GM21528 (cell line): ENCODE data around the gene GDF7.

ENCODE experiments used
- ATAC-seq: cut with Tn5 transposase; IDR thresholded peaks from one replicate; pipeline ENCODE4 v1.9.1; 2021; ENCODE audit warnings: mild to moderate bottlenecking, moderate library complexity; ENCODE audit not compliant: unreplicated experiment, low FRiP score

The GDF7 gene

DNA sequence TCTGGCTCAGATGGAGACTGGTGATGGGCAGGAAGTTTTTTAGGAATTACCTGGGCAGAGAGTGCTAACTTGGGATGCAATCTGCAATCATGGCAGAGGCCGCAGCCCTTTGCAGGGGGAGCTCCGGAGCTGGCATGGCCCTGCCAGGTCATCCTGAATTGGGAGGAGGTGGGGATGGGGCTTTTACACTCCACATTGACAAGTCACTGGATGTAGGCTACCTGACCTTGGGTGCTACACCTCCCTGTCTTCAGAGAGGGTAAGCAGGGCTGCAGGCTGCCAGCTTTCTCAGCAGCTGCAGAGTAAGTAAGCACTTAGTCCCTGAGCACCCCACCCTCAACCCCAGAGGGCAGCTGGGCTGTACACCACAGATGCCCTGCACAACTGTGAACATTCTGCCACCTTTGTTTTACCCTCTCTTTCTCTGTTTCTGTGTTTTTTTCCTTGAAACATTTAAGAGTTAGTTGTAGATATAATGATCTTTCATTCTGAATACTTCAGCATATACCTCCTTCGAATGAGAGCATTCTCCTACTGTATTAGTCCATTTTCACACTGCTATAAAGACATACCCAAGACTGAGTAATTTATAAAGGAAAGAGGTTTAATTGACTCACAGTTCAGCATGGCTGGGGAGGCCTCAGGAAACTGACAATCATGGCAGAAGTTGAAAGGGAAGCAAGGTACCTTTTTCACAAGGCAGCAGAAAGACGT is 9.3 kb upstream of the GDF7 start:
- no peak for ATAC-seq

DNA sequence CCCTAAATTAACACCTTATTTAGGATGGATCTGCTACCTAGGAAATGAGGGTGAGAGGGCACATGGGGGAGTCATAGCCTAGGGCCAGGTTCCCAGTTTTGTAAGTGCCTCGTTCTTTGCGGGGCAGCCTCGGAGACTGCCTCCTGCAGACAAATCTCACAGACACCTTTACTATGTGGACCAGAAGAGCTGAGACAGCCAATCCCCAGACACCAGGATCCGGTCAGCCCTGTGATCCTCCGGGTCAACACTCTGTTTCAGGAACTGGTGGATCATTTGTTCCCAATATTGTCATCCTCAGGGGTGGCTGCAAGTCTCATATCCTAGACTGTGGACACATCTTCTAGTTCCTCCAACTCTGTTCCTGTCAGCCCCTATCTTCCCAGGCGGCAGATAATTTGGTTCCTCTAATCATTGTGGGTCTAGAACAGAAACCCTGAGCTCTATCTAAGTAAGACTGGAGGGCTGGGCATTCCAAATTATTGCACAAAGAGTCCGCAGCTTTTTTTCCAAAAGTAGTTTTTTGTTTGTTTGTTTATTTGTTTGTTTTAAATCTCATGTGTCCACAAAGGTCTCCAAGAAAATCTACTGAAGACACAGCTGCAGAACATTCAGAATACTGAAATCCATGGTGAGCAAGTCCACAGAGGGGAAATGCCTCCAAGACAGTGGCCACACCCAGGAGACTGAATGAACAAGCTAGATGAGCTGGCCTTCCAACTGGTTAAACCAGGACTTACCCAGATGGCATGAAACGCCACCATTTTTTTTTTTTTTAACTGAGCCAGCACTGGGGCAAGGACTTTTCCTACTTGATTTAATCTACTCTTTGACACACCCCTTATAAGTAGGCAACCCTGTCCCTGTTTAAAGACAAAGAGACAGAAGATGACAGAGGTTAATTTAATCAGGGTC is 6.2 kb upstream of the GDF7 start:
- no peak for ATAC-seq

DNA sequence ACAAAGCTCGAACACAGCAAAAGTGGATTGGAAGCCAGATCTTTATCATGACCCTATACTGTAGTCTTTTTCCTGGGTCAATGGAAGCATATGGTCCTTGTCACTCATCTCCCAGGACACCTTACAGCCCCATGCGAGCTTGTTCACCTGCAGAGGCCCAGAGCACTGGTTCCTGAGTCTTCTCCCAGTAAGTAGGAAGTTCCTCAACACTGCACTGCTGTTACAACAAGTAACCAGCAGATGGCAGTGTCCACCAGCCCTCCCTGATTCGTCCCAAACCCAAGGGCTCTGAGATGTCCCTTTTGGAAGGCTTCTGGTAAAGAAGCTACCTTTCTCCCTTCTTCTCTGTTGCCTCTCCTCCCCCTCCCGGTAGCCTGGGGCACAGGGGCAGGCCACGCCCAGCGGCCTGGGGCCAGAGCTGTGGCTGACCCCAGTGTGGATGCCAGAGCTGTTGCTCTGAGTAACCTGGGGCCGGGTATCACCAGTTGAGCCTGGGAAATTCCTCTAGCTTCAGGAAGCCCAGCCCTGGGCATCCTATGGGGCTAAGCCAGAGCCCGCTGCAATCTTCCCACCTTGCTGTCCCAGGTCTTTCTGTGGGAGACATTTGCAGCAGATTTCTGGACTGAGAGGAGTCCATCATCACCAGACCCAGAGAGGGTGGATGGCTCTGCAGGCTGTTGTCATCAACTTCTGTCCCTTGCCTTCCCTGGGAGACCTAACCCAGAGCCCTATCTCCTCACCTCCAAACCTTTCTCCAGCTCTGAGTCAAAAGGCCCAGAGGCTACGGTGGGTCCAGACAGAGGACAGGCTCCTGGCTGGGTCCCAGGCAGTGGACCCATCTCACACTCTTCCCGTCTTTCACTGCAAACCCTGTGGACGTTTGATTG is 5.3 kb upstream of the GDF7 start:
- peak; percentile 64 for ATAC-seq

- no peak for ATAC-seq
These were observed 4.5 kb upstream of the GDF7 start for GRCh38 chr2:20662308-20662937.

- no peak for ATAC-seq
These were observed 3.5 kb upstream of the GDF7 start for GRCh38 chr2:20663196-20664070.

GRCh38 chr2:20664071-20664390 is 2.9 kb upstream of the GDF7 start:
- ATAC-seq = no peak

DNA sequence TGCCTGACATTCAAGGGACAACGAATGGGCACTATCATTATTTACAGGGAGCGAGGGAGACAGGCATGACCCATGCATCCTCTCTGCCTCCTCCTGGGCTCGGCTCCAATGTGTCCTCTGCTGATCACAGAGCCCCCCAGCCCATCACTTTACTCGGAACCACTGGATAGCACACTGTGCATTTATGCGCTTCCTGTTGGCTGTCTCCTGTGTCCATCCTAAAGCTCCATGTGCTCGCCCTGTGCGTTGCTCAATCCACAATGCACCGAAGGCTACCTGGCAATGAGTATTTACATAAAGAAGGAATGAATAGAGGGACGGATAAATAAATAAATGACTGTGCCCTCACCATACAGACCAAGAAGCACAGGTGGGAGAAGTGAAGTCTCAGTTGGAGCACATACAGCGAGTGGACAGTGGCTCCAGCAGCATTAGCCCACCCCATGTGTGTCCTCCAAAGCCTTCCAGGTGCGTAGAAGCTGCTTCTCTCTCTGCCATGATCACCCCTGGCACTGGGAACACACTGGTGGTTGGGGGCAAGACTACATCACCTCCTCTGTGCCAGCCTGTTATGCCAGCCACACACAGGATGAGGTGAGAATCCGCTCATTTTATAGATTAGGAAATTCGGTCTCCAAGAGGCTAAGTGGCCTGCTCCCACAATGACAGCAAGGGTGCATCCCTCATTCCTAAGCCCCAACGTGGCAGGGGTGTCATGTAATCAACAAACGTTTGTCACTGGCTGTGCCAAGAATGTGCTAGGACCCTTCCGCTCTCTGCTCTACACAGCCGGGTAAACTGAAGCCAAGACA is 2.3 kb upstream of the GDF7 start:
- no peak for ATAC-seq

DNA sequence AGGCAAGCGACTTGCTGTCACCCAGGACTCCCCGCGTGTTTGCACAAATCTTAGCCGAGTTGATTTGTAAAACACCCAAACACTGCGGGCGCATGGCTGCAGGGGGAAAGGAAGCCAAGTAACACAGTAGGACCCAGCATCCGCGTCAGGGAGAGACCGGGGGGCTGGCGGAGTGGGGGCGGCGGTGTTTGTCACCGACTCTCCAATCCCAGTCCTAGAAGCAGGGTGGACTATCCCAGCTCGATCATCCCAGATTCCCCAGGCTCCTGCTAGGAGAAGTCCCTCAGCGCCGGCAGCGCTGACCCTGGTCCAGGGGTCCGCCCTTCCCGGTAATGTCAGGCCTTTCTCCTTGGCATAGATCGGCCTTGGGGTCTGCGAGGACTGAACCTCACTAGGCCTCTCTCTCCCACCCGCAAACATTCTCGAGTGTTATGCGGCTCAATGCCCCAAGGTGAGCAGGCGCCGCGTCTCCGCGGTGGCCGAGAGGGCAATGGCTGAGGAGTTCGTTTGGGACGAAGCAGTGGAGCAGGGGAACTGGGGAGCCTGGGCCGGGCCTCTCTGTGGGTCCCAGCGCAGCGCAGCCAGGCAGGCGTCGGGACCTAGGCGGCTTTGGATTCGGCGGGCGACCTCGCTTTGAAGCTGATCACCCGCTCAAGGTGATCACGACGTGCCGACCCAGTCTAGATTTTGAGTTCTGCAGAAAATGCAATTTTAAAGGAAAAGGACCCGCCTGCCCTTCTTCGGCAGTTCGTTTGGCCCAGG is 1.5 kb upstream of the GDF7 start:
- no peak for ATAC-seq

- no peak for ATAC-seq
These were observed 990 bp upstream of the GDF7 start for GRCh38 chr2:20666005-20666303.

DNA sequence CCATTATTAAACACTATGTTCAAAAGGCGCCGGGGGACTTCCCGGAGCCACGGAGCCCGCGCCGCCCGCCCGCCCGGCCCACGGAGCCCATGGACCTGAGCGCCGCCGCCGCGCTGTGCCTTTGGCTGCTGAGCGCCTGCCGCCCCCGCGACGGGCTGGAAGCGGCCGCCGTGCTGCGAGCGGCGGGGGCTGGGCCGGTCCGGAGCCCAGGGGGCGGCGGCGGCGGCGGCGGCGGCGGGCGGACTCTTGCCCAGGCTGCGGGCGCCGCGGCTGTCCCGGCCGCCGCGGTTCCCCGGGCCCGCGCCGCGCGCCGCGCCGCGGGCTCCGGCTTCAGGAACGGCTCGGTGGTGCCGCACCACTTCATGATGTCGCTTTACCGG is 197 bp downstream of the GDF7 start:
- no peak for ATAC-seq

DNA sequence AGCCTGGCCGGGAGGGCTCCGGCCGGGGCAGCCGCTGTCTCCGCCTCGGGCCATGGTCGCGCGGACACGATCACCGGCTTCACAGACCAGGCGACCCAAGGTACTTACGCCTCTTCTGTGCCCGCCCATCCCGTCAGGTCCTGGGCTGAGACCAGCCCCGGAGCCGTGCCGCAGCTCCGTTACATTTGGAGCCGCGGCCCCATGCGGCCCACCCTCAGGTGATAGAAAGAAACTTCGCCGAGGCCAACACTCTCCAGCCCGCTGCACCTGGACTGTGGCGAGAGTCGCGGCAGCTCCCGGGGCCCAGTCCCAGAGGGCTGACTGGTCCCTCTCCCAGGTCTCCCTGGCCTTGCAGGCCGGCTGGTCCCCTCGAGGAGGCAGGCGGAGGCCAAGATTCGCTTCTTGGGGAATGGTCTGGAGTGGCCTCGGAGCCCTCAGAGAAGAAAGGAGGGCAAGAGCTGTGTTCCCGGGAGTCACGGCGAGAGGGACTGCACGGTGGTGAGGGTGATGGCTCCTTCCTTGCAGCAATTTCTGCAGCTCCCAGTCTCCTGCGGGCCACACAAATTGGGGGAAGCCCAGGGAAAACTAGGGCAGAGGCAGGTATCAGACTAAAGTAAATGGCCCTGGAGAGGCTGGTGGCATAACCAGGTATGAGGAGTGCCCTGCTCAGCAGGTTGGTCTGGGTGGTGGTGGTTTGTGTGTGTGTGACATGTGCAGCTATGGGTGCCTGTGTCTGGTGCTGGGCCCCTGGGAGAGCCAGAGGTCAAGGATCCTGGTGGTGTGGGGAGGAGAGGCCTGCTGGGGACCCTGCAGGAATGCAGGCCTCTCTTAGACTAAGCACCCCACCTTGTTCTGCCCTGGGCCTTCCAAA is 822 bp downstream of the GDF7 start:
- ATAC-seq = no peak

GRCh38 chr2:20668451-20668850 is 1.5 kb downstream of the GDF7 start:
- ATAC-seq = no peak

DNA sequence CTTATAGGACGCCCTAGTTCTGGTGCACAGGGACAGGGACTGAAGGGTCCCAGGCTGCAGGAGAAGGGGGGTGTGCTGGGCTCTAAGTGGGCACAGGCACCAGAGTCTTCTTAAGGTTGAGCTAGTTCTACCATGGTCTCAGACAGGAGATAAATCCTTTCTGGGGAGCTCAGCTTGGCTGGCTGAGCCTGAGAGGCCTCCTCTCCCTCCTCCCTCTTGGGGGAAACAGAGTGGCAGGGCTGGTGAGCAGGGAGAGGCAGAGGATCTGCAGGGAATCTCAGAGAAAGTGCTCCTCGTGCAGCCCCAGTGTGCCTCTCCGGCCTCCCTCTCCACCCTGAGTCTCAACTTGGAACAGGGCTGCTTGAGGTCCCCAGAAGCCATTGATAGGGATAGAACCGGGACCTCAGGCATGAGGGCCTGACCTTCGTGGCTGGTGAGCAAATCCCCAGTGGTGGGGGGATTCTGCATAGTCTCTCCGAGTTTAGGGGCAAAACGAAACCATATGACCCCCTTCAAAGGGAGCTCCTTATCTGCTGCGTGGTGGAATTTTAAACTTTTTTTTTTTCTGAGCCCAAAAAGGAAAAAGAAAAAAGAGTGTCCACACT is 2.0 kb downstream of the GDF7 start:
- ATAC-seq = no peak

GRCh38 chr2:20669562-20670314 is 2.8 kb downstream of the GDF7 start:
- no peak for ATAC-seq

DNA sequence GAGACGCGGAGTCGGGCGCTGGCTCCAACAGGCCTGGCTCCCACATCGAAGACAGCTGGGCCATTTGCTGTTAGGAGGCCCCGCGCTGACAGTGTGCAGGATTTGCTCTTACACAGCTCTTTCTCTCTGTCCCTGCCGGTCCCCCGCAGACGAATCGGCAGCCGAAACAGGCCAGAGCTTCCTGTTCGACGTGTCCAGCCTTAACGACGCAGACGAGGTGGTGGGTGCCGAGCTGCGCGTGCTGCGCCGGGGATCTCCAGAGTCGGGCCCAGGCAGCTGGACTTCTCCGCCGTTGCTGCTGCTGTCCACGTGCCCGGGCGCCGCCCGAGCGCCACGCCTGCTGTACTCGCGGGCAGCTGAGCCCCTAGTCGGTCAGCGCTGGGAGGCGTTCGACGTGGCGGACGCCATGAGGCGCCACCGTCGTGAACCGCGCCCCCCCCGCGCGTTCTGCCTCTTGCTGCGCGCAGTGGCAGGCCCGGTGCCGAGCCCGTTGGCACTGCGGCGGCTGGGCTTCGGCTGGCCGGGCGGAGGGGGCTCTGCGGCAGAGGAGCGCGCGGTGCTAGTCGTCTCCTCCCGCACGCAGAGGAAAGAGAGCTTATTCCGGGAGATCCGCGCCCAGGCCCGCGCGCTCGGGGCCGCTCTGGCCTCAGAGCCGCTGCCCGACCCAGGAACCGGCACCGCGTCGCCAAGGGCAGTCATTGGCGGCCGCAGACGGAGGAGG is 3.5 kb downstream of the GDF7 start:
- ATAC-seq = no peak
